ENCODE data around the gene ROPN1L. TPM values are rescaled to one million over a fixed set of nuclear protein-coding genes. Genes with fewer than 3 reads are reported as not detected.

Gene ROPN1L
- total RNA-seq, 4 donors from 2014 or later = 1.7 TPM; not detected in 3

DNA sequence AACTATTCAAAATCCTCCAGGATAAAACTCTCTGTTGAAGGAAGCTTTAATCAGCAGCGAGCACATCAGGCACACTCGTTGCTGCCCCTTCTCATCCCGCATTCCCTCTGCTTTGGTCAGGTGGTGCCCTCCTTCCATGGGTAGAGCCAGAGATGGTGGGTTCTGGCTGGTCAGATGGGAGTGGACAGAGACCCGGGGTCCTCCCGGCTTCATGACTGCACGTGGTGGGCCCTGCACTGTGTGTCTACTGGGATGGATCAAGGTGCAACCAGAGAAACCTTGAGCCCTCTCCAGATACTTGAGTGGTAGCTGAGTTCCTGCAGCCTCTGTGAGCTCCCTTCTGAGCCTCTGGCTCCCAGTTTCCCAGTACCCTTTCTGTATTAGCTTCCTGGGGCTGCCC is 36.3 kb downstream of the ROPN1L start:
- no peak for TF ChIP-seq POLR2A (IDR thresholded peaks at IDR 0.05)
- TF ChIP-seq, protein P1, sequence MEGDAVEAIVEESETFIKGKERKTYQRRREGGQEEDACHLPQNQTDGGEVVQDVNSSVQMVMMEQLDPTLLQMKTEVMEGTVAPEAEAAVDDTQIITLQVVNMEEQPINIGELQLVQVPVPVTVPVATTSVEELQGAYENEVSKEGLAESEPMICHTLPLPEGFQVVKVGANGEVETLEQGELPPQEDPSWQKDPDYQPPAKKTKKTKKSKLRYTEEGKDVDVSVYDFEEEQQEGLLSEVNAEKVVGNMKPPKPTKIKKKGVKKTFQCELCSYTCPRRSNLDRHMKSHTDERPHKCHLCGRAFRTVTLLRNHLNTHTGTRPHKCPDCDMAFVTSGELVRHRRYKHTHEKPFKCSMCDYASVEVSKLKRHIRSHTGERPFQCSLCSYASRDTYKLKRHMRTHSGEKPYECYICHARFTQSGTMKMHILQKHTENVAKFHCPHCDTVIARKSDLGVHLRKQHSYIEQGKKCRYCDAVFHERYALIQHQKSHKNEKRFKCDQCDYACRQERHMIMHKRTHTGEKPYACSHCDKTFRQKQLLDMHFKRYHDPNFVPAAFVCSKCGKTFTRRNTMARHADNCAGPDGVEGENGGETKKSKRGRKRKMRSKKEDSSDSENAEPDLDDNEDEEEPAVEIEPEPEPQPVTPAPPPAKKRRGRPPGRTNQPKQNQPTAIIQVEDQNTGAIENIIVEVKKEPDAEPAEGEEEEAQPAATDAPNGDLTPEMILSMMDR (IDR thresholded peaks at IDR 0.05) = no peak
- no peak for DNase-seq
- Histone ChIP-seq H3K27ac (no peak overlapping the region), H3K36me3 (no peaks in the 10 kb centered on the region), H3K4me1 (no peaks in the 10 kb centered on the region), H3K9me3 (no peaks in the 10 kb centered on the region), H3K4me3 (no peak overlapping the region), H3K27me3 (no peaks in the 10 kb centered on the region)

DNA sequence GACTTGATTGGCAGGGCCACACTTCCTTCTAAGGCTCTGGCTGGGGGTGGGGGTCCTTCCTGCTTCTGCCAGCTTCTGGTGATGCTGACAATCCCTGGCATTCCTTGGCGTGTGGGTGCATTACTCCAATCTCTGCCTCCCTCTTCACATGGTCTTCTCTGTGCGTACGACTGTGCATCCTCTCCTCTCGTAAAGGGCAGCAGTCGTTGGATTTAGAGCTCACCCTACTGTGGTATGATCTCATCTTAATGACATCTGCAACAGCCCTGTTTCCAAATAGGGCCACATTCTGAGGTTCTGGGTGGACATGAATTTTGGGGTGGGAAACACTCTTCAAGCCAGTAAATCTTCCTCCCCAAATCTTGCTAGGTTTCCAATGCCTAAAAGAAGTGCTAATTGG is 36.8 kb downstream of the ROPN1L start:
- Histone ChIP-seq H3K27ac (no peak overlapping the region), H3K27me3 (no peaks in the 10 kb centered on the region), H3K4me1 (no peaks in the 10 kb centered on the region), H3K36me3 (no peaks in the 10 kb centered on the region), H3K4me3 (no peak overlapping the region), H3K9me3 (no peaks in the 10 kb centered on the region)
- TF ChIP-seq, protein P1 (IDR thresholded peaks at IDR 0.05) = no peak
- TF ChIP-seq POLR2A (IDR thresholded peaks at IDR 0.05) = no peak
- DNase-seq = no peak

DNA sequence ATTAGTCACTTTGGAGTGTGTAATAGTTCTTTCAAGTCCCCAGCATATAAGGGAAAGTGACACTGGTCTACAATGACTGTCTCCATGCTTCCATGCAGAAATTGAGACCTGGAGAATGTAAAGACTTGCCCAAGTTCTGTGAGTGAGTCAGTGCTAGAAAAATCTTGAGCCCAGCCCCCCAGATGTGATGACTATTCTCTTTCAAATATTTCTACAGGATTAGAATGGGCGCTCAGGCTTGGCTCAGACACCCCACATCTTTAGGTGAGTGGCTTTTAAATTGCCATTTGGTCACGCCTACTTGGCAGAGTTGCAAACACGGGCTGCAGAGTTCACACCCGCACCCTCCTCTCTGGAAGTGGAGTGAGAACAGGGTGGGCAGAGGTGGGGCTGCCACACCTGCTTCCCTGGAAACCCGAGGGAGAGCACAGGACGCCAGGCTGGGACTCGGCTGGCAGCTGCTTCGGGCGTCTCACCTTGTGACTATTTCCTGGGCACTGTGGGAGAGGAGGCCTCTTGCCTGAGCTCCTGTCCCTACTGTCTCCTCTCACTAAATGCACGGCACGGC is 37.6 kb downstream of the ROPN1L start:
- DNase-seq = peak in 2 of 3 donors; percentile 81 to 85
- Histone ChIP-seq H3K27me3 (no peaks in the 10 kb centered on the region), H3K4me1 (no peaks in the 10 kb centered on the region), H3K9me3 (no peaks in the 10 kb centered on the region), H3K27ac (peak overlapping the region in 3 of 4 donors; percentile 39 to 83 (median 73)), H3K4me3 (no peak overlapping the region), H3K36me3 (no peaks in the 10 kb centered on the region)
- TF ChIP-seq, protein P1 (IDR thresholded peaks at IDR 0.05) = no peak
- peak; percentile 15 to 19 for TF ChIP-seq POLR2A (IDR thresholded peaks at IDR 0.05)

DNA sequence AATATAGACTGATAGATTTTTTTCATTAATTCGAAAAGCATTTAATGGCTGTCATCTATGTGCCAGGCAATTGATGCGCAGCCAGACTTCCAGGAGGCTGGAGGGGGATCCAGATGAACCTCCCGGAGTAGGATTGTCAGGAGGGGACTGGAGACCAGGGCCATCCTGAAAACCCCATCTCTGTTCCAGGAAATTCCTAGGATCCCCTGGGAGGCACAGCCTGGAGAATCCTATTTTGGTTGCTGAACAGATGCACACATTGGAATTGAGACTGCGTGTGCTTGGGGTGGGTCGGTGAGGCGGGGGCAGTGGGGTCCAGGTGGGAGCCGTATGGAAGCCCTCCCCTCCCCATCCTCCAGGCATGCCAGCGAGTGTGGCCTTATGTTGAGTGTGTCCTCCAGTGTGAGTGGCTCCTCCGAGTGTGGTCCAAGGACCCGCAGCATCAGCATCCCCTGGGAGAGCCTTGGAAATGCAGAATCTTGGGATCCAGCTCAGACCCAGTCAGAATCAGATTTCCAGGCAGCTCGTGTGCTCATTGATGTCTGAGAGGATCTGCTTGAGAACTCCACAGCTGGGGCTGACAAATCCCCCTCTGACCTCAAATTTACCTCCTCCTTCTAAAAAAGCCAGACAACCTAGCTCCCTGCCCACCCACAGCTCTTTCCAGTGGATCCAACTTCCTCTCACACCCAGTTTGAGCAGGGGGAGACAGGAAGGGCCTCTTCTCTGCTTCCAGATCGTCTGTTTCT is 38.7 kb downstream of the ROPN1L start:
- H3K4me1 ChIP-seq = no peaks in the 10 kb centered on the region
- H3K4me3 ChIP-seq = no peak overlapping the region
- H3K27ac ChIP-seq = peak overlapping the region in 3 of 4 donors; percentile 53 to 83 (median 73)
- H3K27me3 ChIP-seq = no peaks in the 10 kb centered on the region
- no peaks in the 10 kb centered on the region for H3K36me3 ChIP-seq
- no peak for TF ChIP-seq POLR2A (IDR thresholded peaks at IDR 0.05)
- TF ChIP-seq, protein P1 (IDR thresholded peaks at IDR 0.05) = no peak
- no peaks in the 10 kb centered on the region for H3K9me3 ChIP-seq
- no peak for DNase-seq

DNA sequence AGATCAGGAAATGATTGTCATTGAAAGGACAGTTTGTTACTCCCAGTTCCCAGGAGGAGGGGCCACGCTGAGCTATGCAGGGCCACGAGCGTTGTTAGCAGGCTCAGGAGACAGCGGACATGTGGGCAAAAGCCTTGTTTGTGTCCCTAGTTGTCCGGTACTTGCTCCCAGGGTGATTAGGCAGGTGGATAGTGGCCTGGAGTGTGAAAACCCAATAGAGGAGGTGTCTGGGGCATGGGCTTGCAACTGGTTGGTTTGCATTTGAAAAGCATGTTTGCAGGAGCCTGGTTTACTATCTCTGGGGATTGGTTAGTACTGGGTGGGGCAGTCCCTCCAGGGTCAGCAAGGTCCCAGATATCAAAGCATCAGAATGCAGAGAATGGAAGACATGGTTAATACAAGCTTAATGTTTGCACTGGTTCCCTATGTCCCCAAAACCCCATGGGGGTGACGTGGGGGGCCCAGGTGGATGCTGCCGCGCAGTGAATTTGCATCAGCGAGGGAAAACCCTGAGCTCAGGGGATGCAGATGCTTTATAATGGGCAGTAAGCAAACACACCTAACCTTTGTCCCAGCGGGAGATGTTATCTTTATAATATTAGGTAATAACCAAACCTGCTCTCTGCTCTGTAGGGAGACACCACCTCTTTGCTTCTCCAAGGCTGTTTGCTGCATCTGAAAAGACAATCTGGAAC is 39.7 kb downstream of the ROPN1L start:
- peak in 1 of 3 donors; percentile 67 for DNase-seq
- Histone ChIP-seq H3K27ac (peak overlapping the region in 3 of 4 donors; percentile 53 to 83 (median 73)), H3K9me3 (no peaks in the 10 kb centered on the region), H3K4me3 (no peak overlapping the region), H3K27me3 (no peaks in the 10 kb centered on the region), H3K36me3 (no peaks in the 10 kb centered on the region), H3K4me1 (no peaks in the 10 kb centered on the region)
- TF ChIP-seq POLR2A (IDR thresholded peaks at IDR 0.05) = no peak
- TF ChIP-seq, protein P1 (IDR thresholded peaks at IDR 0.05) = no peak
